SU-DHL-6 (cell line): ENCODE results near the gene PRKN.

ENCODE experiments used
- H2AFZ ChIP-seq: fragments of 200-600 bp; sonication (generic); 2 replicates; pipeline ENCODE4 v1.6.1; 2014; ENCODE audit warnings: low read depth, mild to moderate bottlenecking, moderate library complexity, mixed read lengths, antibody characterized with exemption, low read length; ENCODE audit not compliant: severe bottlenecking
- H3F3A ChIP-seq: fragments of 200-600 bp; shearing (Covaris generic); 2 replicates; pipeline ENCODE4 v1.6.0; 2016; ENCODE audit warnings: antibody characterized with exemption, mild to moderate bottlenecking; ENCODE audit not compliant: insufficient read depth
- H3K27ac ChIP-seq: fragments of 200-600 bp; sonication (generic); 2 replicates; pipeline ENCODE4 v1.5.1; 2016; ENCODE audit warnings: low read depth, mild to moderate bottlenecking, low read length, moderate library complexity, mixed read lengths
- H3K27me3 ChIP-seq: fragments of 200-600 bp; sonication (generic), shearing (Covaris generic); 2 replicates; pipeline ENCODE4 v1.6.0; 2014; ENCODE audit warnings: mild to moderate bottlenecking, low read length
- H3K36me3 ChIP-seq: fragments of 200-600 bp; sonication (generic); 2 replicates; pipeline ENCODE4 v1.6.1; 2014; ENCODE audit warnings: mild to moderate bottlenecking, low read length, mixed read lengths
- H3K4me2 ChIP-seq: fragments of 300-600, 200-600 bp; shearing (Covaris generic), sonication (generic); 2 replicates; pipeline ENCODE4 v1.6.0; 2014; ENCODE audit warnings: low read length, low read depth, mild to moderate bottlenecking; ENCODE audit not compliant: poor library complexity, severe bottlenecking
- H3K4me3 ChIP-seq: fragments of 200-600 bp; sonication (generic); 2 replicates; pipeline ENCODE4 v1.5.1; 2014; ENCODE audit warnings: antibody characterized with exemption, low read length, mild to moderate bottlenecking, mixed read lengths; ENCODE audit not compliant: insufficient read depth, poor library complexity, severe bottlenecking
- H3K79me2 ChIP-seq: fragments of 200-600 bp; sonication (generic); 2 replicates; pipeline ENCODE4 v1.6.1; 2014; ENCODE audit warnings: mild to moderate bottlenecking, low read length, moderate library complexity; ENCODE audit not compliant: insufficient read depth
- H3K9ac ChIP-seq: fragments of 200-600 bp; sonication (generic); 2 replicates; pipeline ENCODE4 v1.7.0; 2014; ENCODE audit warnings: mild to moderate bottlenecking, low read length
- H3K9me2 ChIP-seq: fragments of 200-600 bp; sonication (generic); replicated peaks from 2 replicates; pipeline ENCODE4 v1.6.1; 2014; ENCODE audit warnings: low read length; ENCODE audit not compliant: insufficient read depth
- H3K9me3 ChIP-seq: fragments of 200-600 bp; sonication (generic); 2 replicates; pipeline ENCODE4 v1.6.1; 2014; ENCODE audit warnings: low read length, mixed read lengths; ENCODE audit not compliant: insufficient read depth
- H4K20me1 ChIP-seq: fragments of 200-600 bp; sonication (generic); 2 replicates; pipeline ENCODE4 v1.6.1; 2014; ENCODE audit warnings: low read depth, mild to moderate bottlenecking, antibody characterized with exemption, low read length, moderate library complexity, mixed read lengths
- CTCF ChIP-seq: fragments of 200-600 bp; sonication (generic); IDR thresholded peaks from one replicate; pipeline ENCODE4 v1.5.1; 2017; ENCODE audit warnings: antibody characterized with exemption, mild to moderate bottlenecking, low read length, moderate library complexity; ENCODE audit not compliant: insufficient read depth, poor library complexity, severe bottlenecking
- EZH2phosphoT487 ChIP-seq: fragments of 200-600 bp; sonication (generic), shearing (Covaris generic); conservative IDR thresholded peaks from 2 replicates; pipeline ENCODE4 v1.6.1; 2018; ENCODE audit warnings: mild to moderate bottlenecking, antibody characterized with exemption, low read length, moderate library complexity, mixed read lengths

Gene PRKN

DNA sequence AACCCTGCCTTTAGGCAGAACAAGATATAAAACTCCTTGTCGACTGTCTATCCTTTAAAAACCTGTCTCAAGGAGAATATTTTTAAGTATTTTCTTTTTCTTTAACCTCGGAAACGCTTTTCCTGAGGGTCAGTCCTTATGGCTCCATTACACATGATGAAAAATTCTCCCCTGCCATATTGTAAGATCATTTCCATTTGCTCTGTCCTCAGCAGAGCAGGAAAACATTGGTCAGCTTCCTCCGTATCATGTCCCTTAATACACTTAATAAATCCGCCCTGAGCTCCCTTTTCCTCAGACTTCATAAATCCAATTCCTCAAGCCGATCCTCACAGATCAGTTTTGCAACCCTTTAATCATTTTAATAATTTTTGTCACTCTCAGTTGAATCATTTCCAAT is 1219.2 kb downstream of the PRKN start:
- no peaks in the 10 kb centered on the region for H3K79me2 ChIP-seq
- H3K9ac ChIP-seq: no peak overlapping the region
- no peak overlapping the region for H2AFZ ChIP-seq
- no peaks in the 10 kb centered on the region for H3K36me3 ChIP-seq
- H3K27me3 ChIP-seq: no peaks in the 10 kb centered on the region
- no peaks in the 10 kb centered on the region for H3F3A ChIP-seq
- H3K4me3 ChIP-seq: no peak overlapping the region
- no peaks in the 10 kb centered on the region for H3K9me3 ChIP-seq
- TF ChIP-seq CTCF: no peak
- no peaks in the 10 kb centered on the region for H3K9me2 ChIP-seq
- no peaks in the 10 kb centered on the region for H4K20me1 ChIP-seq
- H3K27ac ChIP-seq: no peak overlapping the region
- no peak overlapping the region for H3K4me2 ChIP-seq

DNA sequence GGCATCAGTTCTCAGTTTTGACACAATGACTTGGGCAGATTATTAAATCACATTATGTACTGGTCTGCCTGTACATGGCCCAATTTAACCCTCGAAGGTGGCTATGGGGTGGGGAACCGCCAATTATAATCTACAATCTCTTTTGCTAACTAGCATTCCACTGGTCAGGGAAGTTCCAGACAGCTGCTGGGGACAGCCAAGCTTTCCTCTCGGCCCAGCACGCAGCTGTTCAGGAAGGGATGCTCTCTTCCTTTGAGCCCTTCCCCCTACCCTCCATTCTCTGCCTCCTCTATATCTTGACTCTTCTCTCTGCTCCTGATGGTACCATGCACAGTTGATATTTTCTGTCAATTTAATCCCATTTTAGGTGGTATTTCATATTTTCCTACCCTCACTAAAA is 1220.2 kb downstream of the PRKN start:
- Histone ChIP-seq H3K27ac (no peak overlapping the region), H3K27me3 (no peaks in the 10 kb centered on the region), H4K20me1 (no peaks in the 10 kb centered on the region), H3K9me3 (no peaks in the 10 kb centered on the region), H3F3A (no peaks in the 10 kb centered on the region), H3K4me2 (no peak overlapping the region), H3K36me3 (no peaks in the 10 kb centered on the region), H2AFZ (no peak overlapping the region), H3K79me2 (no peaks in the 10 kb centered on the region), H3K9ac (no peak overlapping the region), H3K4me3 (no peak overlapping the region), H3K9me2 (no peaks in the 10 kb centered on the region)
- TF ChIP-seq CTCF (no peak), EZH2phosphoT487 (no peak)

DNA sequence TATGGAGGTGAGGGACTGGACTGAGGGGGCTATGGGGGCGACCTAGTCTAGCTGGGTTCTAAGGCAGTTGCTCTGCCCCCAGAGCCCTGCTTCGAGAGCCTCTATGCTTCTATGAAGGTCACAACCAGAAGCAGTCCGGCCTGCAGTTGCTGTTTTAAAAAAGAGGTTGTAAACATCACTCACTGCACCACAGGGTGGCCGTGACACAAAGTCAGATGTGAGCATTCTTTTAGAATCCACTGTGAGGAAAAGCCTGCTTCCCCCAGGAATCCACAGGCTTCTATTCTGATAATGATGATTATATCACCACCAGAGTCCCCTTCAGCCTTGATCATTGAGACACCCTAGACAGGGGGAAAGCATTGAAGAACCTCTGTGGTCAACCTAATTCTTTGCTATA is 1224.0 kb downstream of the PRKN start:
- no peaks in the 10 kb centered on the region for H3K9me2 ChIP-seq
- H3F3A ChIP-seq: no peaks in the 10 kb centered on the region
- H3K9ac ChIP-seq: no peak overlapping the region
- H3K79me2 ChIP-seq: no peaks in the 10 kb centered on the region
- H3K9me3 ChIP-seq: no peaks in the 10 kb centered on the region
- H4K20me1 ChIP-seq: no peaks in the 10 kb centered on the region
- no peak overlapping the region for H3K4me2 ChIP-seq
- TF ChIP-seq CTCF (no peak), EZH2phosphoT487 (no peak)
- no peak overlapping the region for H3K4me3 ChIP-seq
- H3K36me3 ChIP-seq: no peaks in the 10 kb centered on the region
- H3K27me3 ChIP-seq: no peaks in the 10 kb centered on the region
- no peak overlapping the region for H2AFZ ChIP-seq
- no peak overlapping the region for H3K27ac ChIP-seq

- Histone ChIP-seq H3K36me3 (no peaks in the 10 kb centered on the region), H3K9me3 (no peaks in the 10 kb centered on the region)
- TF ChIP-seq CTCF (no peak), EZH2phosphoT487 (no peak)
Observed at GRCh38 chr6:161498881-161499280, 1228.7 kb downstream of the PRKN start.

More at GRCh38 chr6:161498881-161499280, 1228.7 kb downstream of the PRKN start:
- no peaks in the 10 kb centered on the region for H4K20me1 ChIP-seq
- H3K27me3 ChIP-seq: no peaks in the 10 kb centered on the region
- H2AFZ ChIP-seq: no peak overlapping the region
- H3K27ac ChIP-seq: no peak overlapping the region
- no peak overlapping the region for H3K4me2 ChIP-seq
- H3F3A ChIP-seq: no peaks in the 10 kb centered on the region
- no peak overlapping the region for H3K9ac ChIP-seq
- no peaks in the 10 kb centered on the region for H3K79me2 ChIP-seq
- no peaks in the 10 kb centered on the region for H3K9me2 ChIP-seq
- H3K4me3 ChIP-seq: no peak overlapping the region
